Fibroblast of skin of left biceps (primary cell): ENCODE measurements around the gene RAPGEF2.
"Not testable (repeated sequence)": the region's sequence is repeated elsewhere in the genome, so short reads cannot be mapped to it uniquely, and the experiment has no call there.

Experiments used
- DNase-seq, 2 experiments: peaks; one replicate each; pipeline ENCODE4 v3.0.0-alpha.2; 2013; ENCODE audit warnings: low read depth in 2 of 2

RAPGEF2 gene

GRCh38 chr4:159097785-159098184 is 5.1 kb upstream of the RAPGEF2 start:
- no peak for DNase-seq

DNA sequence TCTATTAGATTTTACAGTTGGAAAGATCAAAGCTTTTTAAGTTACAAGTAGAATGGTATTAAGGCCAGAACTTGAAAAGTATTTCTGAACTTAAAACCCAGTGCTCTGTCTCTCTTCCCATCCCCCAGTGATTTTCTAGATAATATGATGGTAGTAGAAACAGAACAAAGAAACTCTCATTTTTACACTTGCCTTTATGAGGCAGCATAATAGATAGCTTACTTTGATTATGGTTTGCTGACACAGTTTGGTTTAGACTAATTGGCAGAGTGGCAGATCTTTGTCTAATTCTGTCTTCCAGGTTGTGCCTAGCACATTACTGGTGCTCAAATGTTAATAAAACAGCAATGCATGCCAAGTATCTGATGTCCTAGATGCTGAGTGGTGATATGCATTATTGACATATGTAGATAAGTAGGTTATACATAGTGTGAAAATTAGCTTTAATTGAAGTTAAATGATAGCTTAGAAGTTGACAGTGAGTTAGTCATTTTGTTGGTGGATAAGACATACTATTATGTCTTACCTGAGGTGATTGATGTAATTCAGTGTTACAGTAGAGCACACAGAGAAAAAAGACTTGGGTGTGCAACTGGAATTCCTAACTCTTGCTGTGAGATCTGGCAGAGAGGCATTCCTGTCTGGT is 4.3 kb upstream of the RAPGEF2 start:
- no peak for DNase-seq

DNA sequence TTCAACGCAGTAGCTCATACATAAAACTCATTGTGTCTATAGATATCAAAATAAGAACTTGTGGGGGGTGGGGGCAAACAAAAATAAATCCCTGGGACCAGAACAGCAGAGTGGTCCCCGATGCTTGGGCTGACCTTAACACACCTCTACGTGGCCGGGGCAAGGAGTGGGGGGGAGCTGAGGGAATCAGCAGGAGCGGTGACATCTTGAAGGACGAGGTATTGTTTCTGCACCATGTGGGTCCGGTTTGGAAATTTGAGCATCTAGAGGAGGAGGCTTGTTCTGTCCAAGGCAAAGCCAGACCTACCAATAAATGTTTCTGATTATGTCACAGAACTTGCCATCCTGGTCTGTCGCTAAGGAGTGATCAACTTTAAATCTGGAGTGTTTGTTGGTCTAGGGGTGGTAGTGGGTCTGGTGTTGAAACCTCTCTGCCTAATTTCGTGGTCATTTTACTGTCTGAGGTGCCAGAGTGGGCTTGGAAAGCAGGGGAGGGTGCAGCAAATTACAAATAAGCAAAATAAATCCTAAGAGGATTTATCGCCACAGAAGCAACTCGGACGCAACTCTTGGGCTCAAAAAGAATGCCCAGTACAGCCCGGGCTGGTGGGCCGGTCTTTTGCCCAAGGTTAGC is 774 bp upstream of the RAPGEF2 start:
- DNase-seq = no peak

DNA sequence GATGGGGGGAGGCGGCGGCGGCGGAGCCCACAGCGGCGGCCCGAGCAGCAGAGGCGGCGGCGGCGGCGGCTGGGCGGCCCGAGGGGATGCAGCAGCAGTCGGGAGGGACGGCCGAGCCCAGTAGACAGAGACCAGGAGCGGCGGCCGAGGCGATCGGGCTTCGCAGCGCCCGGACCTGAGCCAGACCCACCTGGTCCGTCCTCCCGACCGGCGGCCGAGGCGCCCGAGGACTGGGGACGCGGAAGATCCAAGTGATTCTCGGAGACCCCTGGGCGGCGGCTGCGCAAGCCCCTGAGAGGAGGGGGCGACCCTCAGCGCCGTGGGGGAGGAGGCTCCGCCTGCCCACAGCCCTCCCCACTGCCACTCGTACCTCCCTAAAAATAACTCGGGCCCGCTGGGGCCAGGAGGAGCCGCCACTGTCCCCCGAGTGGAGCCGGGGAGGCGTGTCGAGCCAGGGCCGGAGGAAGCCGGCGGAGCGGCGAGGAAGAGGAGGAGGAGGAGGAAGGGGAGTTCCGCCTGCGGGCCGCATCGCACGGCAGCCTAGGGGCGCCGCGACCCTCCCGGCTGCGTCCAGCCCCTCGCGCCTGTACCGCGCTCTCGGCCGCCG is 608 bp downstream of the RAPGEF2 start:
- DNase-seq = no peak

DNA sequence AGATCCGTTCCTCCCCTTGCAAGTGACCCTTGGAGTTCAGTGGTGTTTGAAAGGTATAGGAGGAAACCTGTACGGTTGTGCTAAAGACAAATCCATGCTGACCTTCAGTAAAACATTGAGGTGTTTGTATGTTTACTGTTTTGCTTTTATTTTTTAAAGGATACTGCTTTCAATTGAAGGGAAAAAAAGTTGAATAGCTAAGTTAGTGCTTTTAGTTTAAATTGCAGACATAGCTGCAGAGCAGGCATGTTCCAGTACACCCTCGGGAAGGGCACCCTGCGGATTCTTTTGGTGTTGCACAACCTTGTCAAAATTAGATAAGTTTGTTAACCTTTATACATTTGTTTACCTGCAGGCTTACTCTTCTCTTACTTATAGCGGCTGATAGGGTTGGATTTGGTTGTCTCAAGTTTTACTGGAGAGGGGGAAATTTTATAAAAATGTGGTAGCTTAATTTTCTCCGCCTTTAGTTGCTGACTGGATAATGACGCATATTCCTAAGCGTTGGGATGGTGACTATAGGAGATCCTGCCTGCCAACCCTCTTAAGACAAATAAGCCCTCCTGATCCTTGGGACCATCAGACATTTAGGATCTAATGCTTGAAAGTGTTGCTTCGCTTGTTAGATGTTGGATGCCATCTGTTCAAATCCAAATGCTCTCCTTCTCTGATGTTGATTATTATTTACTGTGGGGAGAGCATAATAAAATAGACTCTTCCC is 2.0 kb downstream of the RAPGEF2 start:
- DNase-seq = no peak

- no peak for DNase-seq
These were observed 2.9 kb downstream of the RAPGEF2 start for GRCh38 chr4:159105761-159106243.

GRCh38 chr4:159106636-159107035 is 3.8 kb downstream of the RAPGEF2 start:
- no peak for DNase-seq

DNA sequence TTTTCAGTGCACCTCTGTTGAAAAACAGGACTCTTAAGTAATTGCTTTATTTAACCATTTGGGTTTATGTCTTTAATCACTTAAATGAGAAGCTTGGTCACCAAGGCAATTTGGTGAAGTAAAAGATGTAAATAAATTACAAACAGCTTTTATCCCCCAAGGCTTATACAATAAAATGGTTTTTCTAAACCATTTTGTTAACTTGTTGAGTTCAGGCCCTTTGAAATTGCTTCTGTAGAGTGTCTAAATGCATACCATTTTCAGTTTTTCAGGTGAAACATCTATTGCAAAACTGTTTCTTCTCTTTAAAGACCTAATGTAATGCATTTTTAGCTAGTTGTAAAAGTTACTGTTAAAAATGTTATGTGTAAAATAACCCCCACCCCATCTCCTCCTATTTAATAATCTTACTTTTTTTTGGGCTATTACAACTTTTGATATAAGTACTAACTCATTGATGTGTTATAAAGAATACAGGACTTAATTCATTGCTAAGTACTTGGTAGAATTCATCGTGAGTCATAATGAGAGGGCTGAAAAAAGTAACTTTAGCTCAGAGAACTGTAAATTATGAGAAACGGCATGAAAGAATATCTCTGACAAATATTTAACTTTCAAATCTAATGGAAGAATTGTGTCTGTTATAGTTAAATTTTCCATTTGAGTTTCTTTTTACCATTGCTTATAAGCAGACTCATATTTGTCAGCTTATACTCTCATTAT is 4.5 kb downstream of the RAPGEF2 start:
- no peak for DNase-seq

- DNase-seq = no peak
These were observed 5.2 kb downstream of the RAPGEF2 start for GRCh38 chr4:159108124-159108523.

GRCh38 chr4:159110961-159111360 is 8.1 kb downstream of the RAPGEF2 start:
- DNase-seq = no peak

DNA sequence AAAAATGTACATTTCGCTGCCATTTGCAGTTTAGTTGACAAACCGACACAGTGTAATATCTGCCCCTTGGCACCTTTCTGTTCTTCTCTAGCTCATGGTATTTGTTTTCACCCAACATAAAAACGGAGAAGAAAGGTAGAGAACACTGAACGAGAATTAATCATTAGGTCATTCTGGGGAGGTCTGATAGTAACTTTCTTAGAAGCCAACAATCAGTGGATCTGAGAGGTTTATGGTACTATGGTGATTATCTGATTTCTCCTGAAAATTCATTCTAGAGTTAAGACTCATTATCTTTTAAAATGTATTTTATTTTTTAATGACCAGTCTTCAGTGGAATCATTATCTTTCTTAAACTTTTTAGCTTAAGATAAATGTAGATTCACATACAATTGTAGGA is 8.5 kb downstream of the RAPGEF2 start:
- DNase-seq = no peak

GRCh38 chr4:159113366-159113765 is 10.5 kb downstream of the RAPGEF2 start:
- not testable (repeated sequence) for DNase-seq

DNA sequence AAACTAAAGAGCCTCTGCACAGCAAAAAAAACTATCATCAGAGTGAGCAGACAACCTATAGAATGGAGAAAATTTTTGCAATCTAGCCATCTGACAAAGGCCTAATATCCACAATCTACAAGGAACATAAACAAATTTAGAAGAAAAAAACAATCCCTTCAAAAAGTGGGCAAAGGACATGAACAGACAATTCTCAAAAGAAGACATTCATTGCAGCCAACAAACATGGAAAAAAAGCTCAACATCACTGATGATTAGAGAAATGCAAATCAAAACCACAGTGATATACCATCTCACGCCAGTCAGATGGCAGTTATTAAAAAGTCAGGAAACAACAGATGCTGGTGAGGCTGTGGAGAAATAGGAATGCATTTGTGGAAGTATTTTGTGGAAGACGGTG is 13.2 kb downstream of the RAPGEF2 start:
- not testable (repeated sequence) for DNase-seq

GRCh38 chr4:159116693-159117092 is 13.8 kb downstream of the RAPGEF2 start:
- DNase-seq = not testable (repeated sequence)

GRCh38 chr4:159117564-159117963 is 14.7 kb downstream of the RAPGEF2 start:
- DNase-seq = no peak

DNA sequence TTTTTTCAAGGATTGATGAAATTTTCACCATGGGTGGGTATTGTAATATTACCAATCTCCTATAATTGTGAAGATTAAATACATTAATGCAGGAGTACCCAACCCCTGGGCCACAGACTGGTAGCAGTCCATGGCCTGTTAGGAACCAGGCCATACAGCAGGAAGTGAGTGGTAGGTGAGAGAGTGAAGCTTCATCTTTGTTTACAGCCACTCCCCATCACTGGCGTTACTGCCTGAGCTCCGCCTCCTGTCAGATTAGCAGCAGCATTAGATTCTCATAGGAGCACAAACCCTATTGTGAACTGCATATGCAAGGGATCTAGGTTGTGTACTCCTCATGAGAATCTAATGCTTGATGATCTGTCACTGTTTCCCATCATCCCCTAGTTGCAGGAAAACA is 15.1 kb downstream of the RAPGEF2 start:
- DNase-seq = no peak

GRCh38 chr4:159121371-159121770 is 18.5 kb downstream of the RAPGEF2 start:
- no peak for DNase-seq

GRCh38 chr4:159126716-159127115 is 23.8 kb downstream of the RAPGEF2 start:
- no peak for DNase-seq

DNA sequence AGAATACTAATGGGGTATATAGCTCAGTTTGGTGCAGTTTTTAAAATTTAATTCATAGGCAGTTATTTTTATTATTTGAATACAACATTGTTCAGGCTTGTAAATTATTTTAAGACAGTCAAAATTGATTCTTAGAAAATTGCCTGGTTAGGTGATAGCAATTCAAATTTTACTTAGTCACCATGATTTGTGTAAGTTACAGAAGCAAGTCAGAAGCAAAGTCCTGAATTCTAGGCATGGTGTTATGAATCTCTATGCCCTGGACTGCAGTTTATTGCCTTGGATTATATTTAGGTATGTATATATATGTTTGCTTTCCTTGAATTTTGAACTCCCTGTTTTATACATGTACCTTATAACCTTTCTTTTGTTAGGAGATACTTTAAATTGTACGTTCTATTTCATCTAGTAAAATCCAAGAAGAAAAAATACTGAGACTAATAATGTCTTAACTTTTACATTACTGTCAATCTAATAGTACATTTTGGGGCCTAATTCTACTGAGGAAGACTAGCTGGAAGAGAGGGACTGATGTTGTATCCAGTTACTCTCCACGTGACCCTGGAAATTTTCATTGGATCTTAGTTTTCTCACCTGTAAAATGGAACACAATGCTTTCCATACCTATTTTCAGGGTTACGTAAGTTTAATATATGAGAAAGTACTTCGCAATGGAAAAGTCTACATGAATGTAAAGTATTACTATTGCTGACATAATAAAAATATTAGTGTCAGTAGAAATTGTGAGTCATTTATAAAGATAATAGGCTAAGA is 25.1 kb downstream of the RAPGEF2 start:
- DNase-seq = no peak

DNA sequence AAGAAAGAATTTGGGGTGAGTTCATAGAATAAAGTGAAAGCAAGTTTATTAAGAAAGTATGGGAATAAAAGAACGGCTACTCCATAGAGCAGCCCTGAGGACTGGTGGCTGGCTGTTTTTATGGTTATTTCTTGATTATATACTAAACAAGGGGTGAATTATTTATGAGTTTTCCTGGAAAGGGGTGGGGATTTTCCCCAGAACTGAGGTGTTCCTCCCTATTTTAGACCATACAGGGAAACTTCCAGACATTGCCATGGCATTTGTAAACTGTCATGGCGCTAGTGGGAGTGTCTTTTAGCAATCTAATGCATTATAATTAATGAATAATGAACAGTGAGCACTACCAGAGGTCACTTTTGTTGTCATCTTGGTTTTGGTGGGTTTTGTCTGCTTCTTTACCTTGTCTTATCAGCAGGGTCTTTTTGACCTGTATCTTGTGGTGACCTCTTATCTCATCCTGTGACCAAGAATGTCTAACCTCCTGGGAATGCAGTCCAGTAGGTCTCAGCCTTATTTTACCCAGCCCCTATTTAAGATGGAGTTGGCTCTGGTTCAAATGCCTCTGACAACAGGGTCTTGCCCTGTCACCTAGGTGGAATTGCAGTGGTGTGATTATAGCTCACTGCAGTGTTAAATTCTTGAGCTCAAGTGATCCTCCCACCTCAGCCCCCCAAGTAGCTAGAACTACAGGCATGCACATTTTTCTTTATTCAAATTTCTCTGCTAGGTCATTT is 27.1 kb downstream of the RAPGEF2 start:
- DNase-seq = no peak
